Ovary (tissue), 9 donors: ENCODE measurements around the gene ADORA1. TPM values are rescaled to one million over a fixed set of nuclear protein-coding genes. Genes with fewer than 3 reads are reported as not detected.
A peak's percentile ranks its signal among the peaks of the same experiment; 100 is the strongest.

Source experiments
- DNase-seq, 5 donors: peaks; one replicate each; pipeline ENCODE4 v3.0.0-alpha.2; 2019 to 2020
- H3K27ac ChIP-seq, 2 donors: fragments of 200-600 bp; one replicate each; pipeline versions ENCODE4 v1.5.1 to v1.8.0; 2019 to 2022
- H3K27me3 ChIP-seq: fragments of 200-600 bp; one replicate; pipeline ENCODE4 v1.8.0; 2022
- H3K36me3 ChIP-seq: fragments of 200-600 bp; sonication (generic); one replicate; pipeline ENCODE4 v1.5.1; 2019
- H3K4me1 ChIP-seq: one replicate; pipeline ENCODE4 v1.8.1; 2013; ENCODE audit warnings: mild to moderate bottlenecking, moderate library complexity; ENCODE audit not compliant: insufficient read depth
- H3K4me3 ChIP-seq: fragments of 200-600 bp; sonication (generic); one replicate; pipeline ENCODE4 v1.5.1; 2017
- H3K9me3 ChIP-seq, 2 donors: fragments of 200-600 bp in 1 of 2; sonication (generic) in 1 of 2; one replicate each; pipeline versions ENCODE4 v1.5.1 to v1.8.1; 2013 to 2019; ENCODE audit warnings: mild to moderate bottlenecking in 1 of 2, moderate library complexity in 1 of 2
- EP300 ChIP-seq: sonication (generic); formaldehyde crosslinking; IDR thresholded peaks from one replicate; pipeline ENCODE4 v1.6.1; 2017; ENCODE audit warnings: antibody characterized with exemption
- POLR2A ChIP-seq: fragments of 450-650 bp; IDR thresholded peaks from one replicate; pipeline ENCODE4 v1.6.1; 2017; ENCODE audit warnings: antibody characterized with exemption, mild to moderate bottlenecking, moderate library complexity
- WGBS, 3 donors: extraction: QIAGEN DNeasy Blood & Tissue Kit in 1 of 3; methylation state at CpG; one replicate each; pipeline versions ENCODE4 v1.1.5 to v1.1.7; 2013 to 2017; 5-methylcytosine and 5-hydroxymethylcytosine counted together
- intact Hi-C, 4 donors: fragments of 100-400 bp; cut with DNase I; formaldehyde crosslinking; loops; one replicate each; pipeline versions ENCODE4 v1.11.0 to v1.15.1; 2022 to 2023
- polyA plus RNA-seq, 2 donors: library from polyadenylated mRNA; stranded (reverse); fragments of 200-250 nt in 1 of 2; fragments of 350-450 nt in 1 of 2; fragmentation: Illumina TruSeq in 1 of 2; extraction: RNeasy Lipid Tissue Mini Kit (QIAGEN cat#74804) in 1 of 2; gene quantifications; one replicate each; pipeline ENCODE4 v1.2.3, GENCODE V29; 2013 to 2014
- total RNA-seq, 7 donors: library from RNA; depleted of rRNA in 2 of 7; stranded (reverse); fragments of >200 nt in 2 of 7; fragmentation: NEBNext Ultra II Directional in 3 of 7; extraction: Animal tissue kit (Norgen Biotek cat#: 25700) in 3 of 7; gene quantifications; one replicate each; pipeline versions ENCODE4 v1.1.0 to v1.2.4, GENCODE V29; 2016 to 2023
- TF ChIP-seq, protein P1 (sequence below), 3 donors: fragments of 450-650 bp in 2 of 3; fragments of 200-600 bp in 1 of 3; IDR thresholded peaks; one replicate each; pipeline versions ENCODE4 v1.5.1 to v1.8.0; 2016 to 2022; ENCODE audit warnings: antibody characterized with exemption in 3 of 3, mild to moderate bottlenecking in 1 of 3
- donor health status: DM: no; HTN: no; CAD: no; lungs with moderate emphysema.
- donor health status: DM: no; HTN: no; CAD: no.
- donor health status: Bipolar disorder and iron deficiency.
- donor health status: DM: yes; HTN: yes; CAD: no.
- donor health status: DM: no; HTN: no; CAD: no.
- donor health status: DM: yes; HTN: yes; CAD: no.

ADORA1 gene
- total and polyA plus RNA-seq, 9 donors, result 0.15 to 1.3 (median 0.60) TPM

DNA sequence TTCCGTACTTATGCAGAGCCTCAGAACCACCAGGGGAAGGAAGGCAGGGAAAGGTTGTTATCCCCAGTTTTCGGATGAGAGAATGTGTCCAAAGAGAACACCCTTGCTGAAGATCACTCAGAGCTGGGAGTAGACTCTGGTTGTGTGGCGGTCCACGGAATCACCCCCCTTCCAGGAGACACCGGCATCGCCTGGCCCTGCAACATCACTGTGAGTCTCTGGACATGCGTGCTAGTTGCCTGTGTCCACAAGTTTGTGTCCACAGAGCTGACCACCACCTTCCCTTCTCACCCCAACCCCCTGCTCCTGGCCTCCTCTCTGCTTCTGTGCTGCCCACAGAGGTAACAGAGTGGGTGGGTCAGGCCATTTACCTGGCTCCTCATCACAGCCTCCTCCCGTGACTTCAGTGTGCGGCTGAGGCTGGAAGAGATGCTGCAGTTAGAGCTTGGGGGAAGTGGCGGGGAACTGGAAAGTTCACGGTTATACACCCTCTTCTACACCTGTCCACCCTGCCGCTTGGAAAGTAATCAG, 40.8 kb downstream of the ADORA1 start:
- no peak overlapping the region for H3K27ac ChIP-seq
- H3K4me3 ChIP-seq, result no peak overlapping the region
- no peaks in the 10 kb centered on the region for H3K4me1 ChIP-seq
- WGBS, 3 donors, result 93 to 95% (median 94%) methylated on average over 12 of the region's 12 CpGs
- no peaks in the 10 kb centered on the region for H3K36me3 ChIP-seq
- no peaks in the 10 kb centered on the region for H3K27me3 ChIP-seq
- no peaks in the 10 kb centered on the region for H3K9me3 ChIP-seq
- intact Hi-C loops, result no loop called here
- TF ChIP-seq, protein P1, sequence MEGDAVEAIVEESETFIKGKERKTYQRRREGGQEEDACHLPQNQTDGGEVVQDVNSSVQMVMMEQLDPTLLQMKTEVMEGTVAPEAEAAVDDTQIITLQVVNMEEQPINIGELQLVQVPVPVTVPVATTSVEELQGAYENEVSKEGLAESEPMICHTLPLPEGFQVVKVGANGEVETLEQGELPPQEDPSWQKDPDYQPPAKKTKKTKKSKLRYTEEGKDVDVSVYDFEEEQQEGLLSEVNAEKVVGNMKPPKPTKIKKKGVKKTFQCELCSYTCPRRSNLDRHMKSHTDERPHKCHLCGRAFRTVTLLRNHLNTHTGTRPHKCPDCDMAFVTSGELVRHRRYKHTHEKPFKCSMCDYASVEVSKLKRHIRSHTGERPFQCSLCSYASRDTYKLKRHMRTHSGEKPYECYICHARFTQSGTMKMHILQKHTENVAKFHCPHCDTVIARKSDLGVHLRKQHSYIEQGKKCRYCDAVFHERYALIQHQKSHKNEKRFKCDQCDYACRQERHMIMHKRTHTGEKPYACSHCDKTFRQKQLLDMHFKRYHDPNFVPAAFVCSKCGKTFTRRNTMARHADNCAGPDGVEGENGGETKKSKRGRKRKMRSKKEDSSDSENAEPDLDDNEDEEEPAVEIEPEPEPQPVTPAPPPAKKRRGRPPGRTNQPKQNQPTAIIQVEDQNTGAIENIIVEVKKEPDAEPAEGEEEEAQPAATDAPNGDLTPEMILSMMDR (IDR thresholded peaks at IDR 0.05), result no peak
- TF ChIP-seq EP300 (no peak), POLR2A (no peak)
- peak in 1 of 5 donors; percentile 16 for DNase-seq

DNA sequence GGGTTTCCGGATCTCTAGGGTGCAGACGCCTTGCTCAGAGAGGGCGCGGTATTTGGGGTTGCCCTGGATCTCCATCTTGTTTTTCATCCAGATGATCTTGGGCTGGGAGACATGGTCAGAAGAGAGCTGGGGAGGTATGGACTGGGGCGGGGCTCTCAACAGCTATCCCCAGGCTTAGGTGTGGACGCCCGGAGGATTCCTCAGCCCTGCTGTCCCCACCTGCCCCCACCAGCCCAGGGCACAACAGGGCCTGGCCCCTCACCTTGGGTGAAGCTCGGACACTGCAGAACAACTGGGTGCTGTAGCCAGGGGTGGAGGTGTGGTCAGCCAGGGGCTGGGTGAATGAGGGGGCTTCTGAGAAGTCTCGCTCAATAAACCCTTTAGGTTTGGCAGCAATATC, 41.5 kb downstream of the ADORA1 start:
- 88 to 97% (median 94%) methylated on average over 9 of the region's 9 CpGs for WGBS, 3 donors
- TF ChIP-seq POLR2A, result no peak
- H3K36me3 ChIP-seq, result no peaks in the 10 kb centered on the region
- H3K4me1 ChIP-seq, result no peaks in the 10 kb centered on the region
- intact Hi-C loops, result no loop called here
- H3K4me3 ChIP-seq, result no peak overlapping the region
- no peaks in the 10 kb centered on the region for H3K27me3 ChIP-seq
- H3K9me3 ChIP-seq, result no peaks in the 10 kb centered on the region
- H3K27ac ChIP-seq, result no peak overlapping the region
- DNase-seq, result peak in 1 of 5 donors; percentile 16

DNA sequence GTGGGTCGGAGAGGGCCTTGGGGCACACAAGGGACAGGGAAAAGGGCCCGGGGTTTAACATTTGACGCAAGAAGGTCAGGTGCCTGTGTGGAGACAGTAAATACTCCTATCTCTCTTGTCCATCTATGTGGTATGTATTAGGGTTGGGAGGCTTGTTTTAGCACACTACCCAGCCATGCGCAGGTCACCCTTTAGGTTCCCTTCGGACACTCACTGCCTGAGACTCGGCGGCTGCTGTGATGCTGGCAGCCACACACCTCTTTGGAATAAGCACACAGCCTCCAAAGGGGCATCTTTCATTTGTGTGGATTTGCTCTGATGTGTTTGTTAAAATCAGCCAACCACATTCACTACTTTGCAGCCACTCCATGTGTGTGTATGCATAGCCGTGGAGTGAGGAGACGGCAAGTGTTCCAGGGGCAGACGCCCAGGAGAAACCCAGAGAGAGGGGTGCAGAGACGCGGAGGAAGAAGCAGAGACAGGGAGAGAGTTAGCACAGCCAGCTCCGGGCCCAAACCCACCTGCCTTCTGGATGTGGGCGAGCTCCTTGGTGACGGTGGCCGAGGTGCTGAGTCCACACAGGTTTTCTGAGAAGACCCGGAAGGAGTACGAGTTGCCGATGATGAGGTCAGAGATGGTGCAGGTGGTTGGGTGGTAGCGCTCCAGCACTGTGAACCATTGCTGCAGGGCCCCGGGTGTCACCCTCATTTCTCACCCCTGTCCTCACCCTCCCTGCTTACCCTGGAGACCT, 42.4 kb downstream of the ADORA1 start:
- H3K9me3 ChIP-seq, result no peaks in the 10 kb centered on the region
- no peaks in the 10 kb centered on the region for H3K27me3 ChIP-seq
- TF ChIP-seq EP300 (no peak), POLR2A (no peak)
- TF ChIP-seq, protein P1 (IDR thresholded peaks at IDR 0.05), result no peak
- intact Hi-C loops, result no loop called here
- no peak overlapping the region for H3K4me3 ChIP-seq
- H3K27ac ChIP-seq, result no peak overlapping the region
- WGBS, 3 donors, result 78 to 79% (median 78%) methylated on average over 21 of the region's 21 CpGs
- H3K4me1 ChIP-seq, result no peaks in the 10 kb centered on the region
- peak in 1 of 5 donors; percentile 10 for DNase-seq
- no peaks in the 10 kb centered on the region for H3K36me3 ChIP-seq

DNA sequence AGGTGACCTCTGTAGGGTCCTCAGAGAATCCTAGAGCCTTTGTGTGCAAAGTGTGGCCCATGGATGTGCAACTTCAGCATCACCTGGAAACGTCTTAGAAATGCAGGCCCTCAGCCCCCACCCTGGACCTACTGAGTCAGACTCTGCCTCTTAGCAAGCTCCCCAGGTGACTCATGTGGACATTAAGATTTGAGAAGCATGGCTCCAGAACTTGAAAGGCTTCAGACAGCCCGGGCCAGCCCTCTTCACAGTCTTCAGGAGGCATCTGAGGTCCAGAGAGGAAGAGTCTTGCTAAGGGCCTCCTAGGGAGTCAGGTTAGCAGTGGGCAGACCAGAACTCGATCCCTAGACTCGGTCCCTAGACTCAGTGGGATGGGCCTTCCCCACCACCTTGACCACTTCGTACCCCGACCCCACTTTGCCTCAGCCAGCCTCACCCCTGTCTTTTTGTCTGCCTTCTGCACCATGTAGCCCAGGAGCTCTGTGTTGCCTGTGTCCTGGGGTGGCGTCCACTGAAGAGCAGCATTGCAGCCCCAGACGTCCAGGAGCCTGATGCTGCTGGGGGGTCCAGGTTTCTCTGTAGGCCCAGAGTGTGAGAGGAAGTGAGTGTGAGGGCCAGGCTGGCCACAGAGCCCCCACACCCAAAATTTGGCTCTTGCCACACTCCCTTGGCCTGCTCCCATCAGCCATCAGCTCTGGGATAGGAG, 43.3 kb downstream of the ADORA1 start:
- TF ChIP-seq EP300 (no peak), POLR2A (no peak)
- TF ChIP-seq, protein P1 (IDR thresholded peaks at IDR 0.05), result no peak
- no peaks in the 10 kb centered on the region for H3K9me3 ChIP-seq
- 82 to 85% (median 82%) methylated on average over 8 of the region's 8 CpGs for WGBS, 3 donors

More for the DNA sequence above, 43.3 kb downstream of the ADORA1 start:
- no peak overlapping the region for H3K4me3 ChIP-seq
- no peaks in the 10 kb centered on the region for H3K27me3 ChIP-seq
- H3K27ac ChIP-seq, result no peak overlapping the region
- H3K4me1 ChIP-seq, result no peaks in the 10 kb centered on the region
- DNase-seq, result peak in 1 of 5 donors; percentile 12
- intact Hi-C loops, result no loop called here
- H3K36me3 ChIP-seq, result no peaks in the 10 kb centered on the region
